AG09309 (cell line): ENCODE data around the gene FHL2.

Source experiments
- DNase-seq: peaks from one replicate; pipeline ENCODE4 v3.0.0-alpha.2; 2010; ENCODE audit warnings: low read depth
- H3K4me3 ChIP-seq: 2 replicates; pipeline ENCODE4 v1.5.1; 2011; ENCODE audit warnings: mild to moderate bottlenecking, low read depth, low read length, moderate library complexity; ENCODE audit not compliant: control insufficient read depth
- CTCF ChIP-seq: IDR thresholded peaks from 2 replicates; pipeline ENCODE4 v1.5.1; 2011; ENCODE audit warnings: mild to moderate bottlenecking, low read depth, low read length, inconsistent platforms; ENCODE audit not compliant: insufficient read depth, control insufficient read depth; ENCODE audit errors: missing control alignments

Gene FHL2

GRCh38 chr2:105368759-105369408 is 30.0 kb downstream of the FHL2 start:
- no peak for DNase-seq
- no peak for TF ChIP-seq CTCF
- H3K4me3 ChIP-seq: no peak overlapping the region

GRCh38 chr2:105365206-105365605 is 33.6 kb downstream of the FHL2 start:
- no peak for TF ChIP-seq CTCF
- DNase-seq: no peak
- H3K4me3 ChIP-seq: no peak overlapping the region

- no peak for DNase-seq
- TF ChIP-seq CTCF: no peak
- no peak overlapping the region for H3K4me3 ChIP-seq
Observed at GRCh38 chr2:105364436-105365139, 34.3 kb downstream of the FHL2 start.

DNA sequence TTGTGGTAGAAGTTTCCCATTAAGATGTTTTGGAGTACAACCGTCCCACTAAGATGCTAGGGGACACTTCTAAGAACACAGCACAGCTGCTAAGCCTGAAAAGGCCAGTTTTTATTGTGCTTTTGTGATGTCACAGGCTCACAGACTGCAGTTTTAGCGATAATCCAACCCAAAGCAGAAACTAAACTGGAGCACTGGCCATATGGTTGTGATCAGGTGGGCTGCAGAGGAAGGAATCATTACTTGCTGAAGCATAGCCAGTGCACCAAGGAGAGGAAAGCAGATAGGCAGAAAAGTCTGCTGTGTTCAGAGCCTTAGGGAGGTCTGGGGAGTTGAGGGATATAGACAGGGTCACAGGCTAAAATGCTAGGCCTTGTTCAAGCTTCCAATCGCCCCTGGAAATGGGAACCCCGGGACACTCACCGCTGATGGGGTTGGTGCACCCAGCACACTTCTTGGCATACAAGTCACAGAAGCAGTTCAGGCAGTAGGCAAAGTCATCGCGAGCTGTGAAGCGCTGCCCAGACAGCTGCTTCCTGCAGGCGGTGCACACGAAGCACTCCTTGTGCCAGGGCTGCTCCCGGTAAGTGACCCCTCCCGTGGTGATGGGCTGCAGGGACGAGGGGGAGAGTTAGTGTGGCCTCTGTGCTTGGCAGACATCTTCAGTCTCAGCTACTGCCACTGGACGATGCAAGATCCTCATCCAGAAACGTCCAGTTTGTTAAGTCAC is 35.8 kb downstream of the FHL2 start:
- no peak for TF ChIP-seq CTCF
- no peak for DNase-seq
- no peak overlapping the region for H3K4me3 ChIP-seq

DNA sequence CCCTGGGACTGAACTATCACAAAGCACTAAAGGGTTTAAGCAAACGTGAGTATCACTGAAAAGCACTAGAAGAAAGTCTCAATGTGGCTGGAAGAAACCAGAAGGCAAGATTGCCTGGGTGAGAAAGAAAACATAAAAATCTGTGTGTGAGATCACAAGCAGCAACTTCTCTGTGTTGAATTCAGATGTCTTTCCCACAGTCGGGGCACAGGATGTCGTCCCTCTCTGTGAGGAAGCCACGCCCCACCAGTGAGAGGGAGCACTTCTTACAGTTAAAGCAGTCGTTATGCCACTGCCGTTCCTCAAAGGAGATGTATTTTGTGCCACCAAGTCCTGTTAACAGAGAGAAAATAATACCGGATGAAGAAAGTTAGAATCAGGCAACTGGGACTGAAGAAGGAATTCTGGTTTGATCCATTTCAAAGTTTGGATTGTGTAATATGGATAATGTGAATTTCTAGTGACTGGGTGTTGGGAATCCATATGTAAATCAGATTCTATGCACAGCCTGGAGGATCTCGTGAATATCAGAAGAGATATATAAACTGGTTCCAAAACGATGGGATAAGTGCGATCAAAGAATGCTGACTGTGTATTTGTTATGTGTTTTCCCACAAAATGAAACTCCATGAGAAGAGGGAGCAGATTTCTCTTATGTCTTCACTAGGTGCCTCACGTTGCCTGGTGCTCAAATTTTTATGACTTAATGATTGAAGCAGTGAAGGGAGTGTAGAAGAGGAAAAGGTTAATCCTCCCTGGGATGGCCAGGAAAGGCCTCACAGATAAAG is 37.6 kb downstream of the FHL2 start:
- H3K4me3 ChIP-seq: no peak overlapping the region
- no peak for TF ChIP-seq CTCF
- no peak for DNase-seq

DNA sequence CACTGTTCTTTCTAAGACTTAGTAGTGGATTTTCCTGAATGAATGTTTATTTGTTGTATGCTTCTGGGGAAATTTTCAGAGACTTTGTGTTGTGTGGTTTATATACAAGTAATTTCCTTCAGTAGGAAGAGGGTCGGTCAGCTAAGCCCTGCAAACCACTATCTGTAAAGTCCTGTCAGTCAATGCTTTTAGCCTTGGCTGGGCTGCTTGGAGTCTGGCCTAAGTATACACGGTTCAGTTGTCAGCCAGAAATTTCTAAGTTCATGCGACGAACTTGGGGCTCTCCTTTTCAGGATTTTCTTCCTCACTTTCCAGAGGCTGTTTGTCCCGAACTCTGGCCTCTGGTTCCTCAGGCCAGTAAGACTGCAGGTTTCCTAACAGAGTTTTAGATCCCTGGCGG is 40.3 kb downstream of the FHL2 start:
- TF ChIP-seq CTCF: no peak
- H3K4me3 ChIP-seq: no peak overlapping the region
- DNase-seq: no peak
